Loucy (cell line): ENCODE results near the gene MYO1H.

Experiments used
- CTCF ChIP-seq: fragments of 200-600 bp; sonication (generic); conservative IDR thresholded peaks from 2 replicates; pipeline ENCODE4 v1.5.1; 2014; ENCODE audit warnings: mild to moderate bottlenecking, antibody characterized with exemption, low read length
- EZH2phosphoT487 ChIP-seq: fragments of 200-600 bp; IDR thresholded peaks from 2 replicates; pipeline ENCODE4 v1.6.1; 2018; ENCODE audit warnings: antibody characterized with exemption, mild to moderate bottlenecking, moderate library complexity, borderline replicate concordance

GRCh38 chr12:109423392-109423791 lies 75.7 kb downstream of the MYO1H start:
- TF ChIP-seq CTCF = no peak
- no peak for TF ChIP-seq EZH2phosphoT487
